Stimulated activated CD8-positive, alpha-beta memory T cell treated with anti-CD3 and anti-CD28 coated beads, Interleukin-15, amount 100 ng/mL, for 48 hours (primary cell): ENCODE results near the gene EPS8.
"Not testable (repeated sequence)": the region's sequence is repeated elsewhere in the genome, so short reads cannot be mapped to it uniquely, and the experiment has no call there.

Experiments
- DNase-seq, 2 donors: peaks; one replicate each; pipeline ENCODE4 v3.0.0-alpha.2; 2020; ENCODE audit warnings: low read depth in 2 of 2

The EPS8 gene

DNA sequence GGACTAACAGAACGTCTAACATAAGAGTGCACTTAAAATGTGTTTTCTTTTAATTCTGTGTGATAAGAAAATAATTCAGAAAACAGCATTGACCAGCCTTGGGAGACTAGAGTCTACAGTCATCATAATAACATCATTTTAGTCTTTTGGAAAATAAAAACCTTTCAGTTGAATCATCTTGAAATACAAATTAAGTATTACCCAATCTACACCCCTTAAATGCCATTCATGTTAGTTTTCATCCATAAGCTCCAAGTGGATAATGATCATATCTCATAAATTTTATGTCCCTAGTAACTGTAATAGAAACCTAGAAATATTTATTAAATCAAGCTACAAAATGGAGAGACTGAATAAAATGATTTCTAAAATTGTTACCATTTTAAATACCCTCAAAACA is 32.4 kb downstream of the EPS8 start:
- no peak for DNase-seq

DNA sequence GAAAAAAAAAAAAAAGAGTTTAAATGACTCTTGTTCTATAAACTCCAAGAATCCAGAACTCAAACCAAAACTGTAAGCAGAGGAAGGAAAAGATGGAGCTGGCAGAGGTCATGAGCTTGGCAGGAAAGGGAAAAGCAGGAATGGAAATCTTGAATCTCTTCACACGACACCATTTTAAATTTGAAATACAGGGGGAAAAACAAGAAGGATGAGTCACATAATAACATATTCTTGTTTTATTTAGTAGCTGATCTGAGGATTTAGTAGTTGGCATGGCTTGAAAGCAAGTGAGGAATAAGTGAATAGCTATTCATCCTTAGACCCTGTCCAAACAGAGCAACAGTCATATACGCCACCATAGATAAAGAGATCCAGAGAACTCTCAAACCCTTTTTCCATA is 35.0 kb downstream of the EPS8 start:
- no peak for DNase-seq

DNA sequence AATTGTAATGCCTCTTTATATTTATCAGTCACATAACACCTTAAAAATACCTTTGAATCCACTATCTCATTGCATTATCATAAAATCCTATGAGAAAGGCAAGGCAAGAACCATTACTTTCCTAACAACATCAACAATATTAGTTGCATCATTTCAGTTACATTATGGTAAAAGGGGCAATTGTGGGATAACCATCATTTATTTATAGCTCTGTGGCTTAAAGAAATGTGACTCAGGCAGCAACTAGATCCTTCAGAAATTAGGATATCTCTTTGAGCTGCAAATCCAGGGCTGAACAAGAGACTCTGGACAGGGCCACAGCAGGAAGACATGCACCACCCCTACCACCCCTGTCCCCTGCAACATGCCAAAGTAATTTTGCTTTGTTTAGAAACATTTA is 36.4 kb downstream of the EPS8 start:
- DNase-seq = no peak

DNA sequence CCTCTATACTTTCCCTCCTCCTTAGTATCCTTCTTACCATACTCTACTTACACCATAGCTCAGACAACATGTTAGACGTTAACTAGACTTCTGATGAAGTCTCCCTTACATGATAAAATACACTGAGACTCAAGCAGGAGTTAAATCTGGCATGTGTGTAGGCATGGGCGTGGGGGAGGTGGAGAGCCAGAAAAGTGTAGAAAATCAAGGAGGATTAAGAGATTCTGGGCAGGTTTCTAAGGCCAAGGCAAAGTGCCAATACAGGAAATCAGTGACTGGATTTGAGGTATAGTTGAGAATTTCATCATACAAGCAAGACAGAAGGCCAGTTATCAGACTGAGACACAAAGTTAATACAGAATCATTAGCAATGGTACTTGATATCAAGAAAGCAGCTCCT is 37.4 kb downstream of the EPS8 start:
- DNase-seq = no peak

DNA sequence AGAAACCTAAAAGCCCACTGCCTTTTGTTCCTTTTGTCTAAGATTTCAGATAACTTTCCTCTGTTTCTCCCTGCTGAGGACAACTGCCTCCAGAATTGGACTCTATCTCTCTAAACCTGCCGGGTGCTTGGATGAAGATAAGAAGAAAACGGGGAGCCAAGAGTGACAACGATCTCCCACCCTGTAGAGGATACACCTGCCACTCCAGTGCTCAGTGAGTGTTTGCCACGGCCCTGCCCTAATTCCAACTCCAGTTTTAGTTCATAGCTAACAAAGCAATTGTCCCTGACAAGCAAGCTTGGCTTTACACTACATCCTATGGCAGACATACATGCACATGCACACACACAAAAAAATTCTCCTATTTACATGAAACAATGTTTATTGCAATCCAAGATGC is 39.3 kb downstream of the EPS8 start:
- DNase-seq = no peak

DNA sequence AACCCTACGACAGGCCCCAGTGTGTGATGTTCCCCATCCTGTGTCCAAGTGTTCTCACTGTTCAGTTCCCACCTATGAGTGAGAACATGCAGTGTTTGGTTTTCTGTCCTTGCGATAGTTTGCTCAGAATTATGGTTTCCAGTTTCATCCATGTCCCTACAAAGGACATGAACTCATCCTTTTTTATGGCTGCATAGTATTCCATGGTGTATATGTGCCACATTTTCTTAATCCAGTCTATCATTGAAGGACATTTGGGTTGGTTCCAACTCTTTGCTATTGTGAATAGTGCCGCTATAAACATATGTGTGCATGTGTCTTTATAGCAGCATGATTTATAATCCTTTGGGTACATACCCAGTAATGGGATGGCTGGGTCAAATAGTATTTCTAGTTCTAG is 47.3 kb downstream of the EPS8 start:
- not testable (repeated sequence) for DNase-seq

DNA sequence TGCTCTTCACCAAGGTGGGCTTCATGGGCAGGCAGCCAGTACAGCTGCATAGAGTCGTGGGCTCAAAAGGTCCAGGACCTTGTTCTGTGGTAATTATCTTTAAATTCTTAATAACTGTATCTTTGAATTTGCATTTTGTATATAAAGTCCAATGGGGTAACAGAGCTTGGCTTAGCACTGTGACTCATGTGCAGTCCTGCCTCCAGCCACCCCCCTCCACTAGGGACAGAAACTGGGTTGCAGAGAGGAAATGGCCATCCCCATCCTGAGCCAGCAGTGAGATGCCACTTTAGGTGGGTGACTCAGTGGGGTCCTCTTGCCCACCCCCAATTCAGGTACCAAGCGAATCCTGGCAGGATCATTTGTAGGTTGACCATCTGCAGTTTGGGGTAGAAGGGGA is 48.1 kb downstream of the EPS8 start:
- DNase-seq = no peak

DNA sequence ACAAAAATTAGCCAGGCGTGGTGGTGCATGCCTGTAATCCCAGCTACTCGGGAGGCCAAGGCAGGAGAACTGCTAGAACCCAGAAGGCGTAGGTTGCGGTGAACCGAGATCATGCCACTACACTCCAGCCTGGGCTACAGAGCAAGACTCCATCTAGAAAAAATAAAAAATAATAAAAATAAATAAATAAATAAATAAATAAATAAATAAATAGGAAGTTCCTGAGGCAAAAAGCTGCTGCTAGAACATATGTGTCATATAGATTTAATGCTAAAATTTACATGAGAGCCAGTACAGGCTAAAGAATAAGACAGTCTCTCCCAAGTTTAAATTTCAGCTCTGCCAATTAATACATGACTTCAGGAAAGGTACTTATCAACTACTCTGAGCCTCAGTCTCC is 48.8 kb downstream of the EPS8 start:
- not testable (repeated sequence) for DNase-seq

DNA sequence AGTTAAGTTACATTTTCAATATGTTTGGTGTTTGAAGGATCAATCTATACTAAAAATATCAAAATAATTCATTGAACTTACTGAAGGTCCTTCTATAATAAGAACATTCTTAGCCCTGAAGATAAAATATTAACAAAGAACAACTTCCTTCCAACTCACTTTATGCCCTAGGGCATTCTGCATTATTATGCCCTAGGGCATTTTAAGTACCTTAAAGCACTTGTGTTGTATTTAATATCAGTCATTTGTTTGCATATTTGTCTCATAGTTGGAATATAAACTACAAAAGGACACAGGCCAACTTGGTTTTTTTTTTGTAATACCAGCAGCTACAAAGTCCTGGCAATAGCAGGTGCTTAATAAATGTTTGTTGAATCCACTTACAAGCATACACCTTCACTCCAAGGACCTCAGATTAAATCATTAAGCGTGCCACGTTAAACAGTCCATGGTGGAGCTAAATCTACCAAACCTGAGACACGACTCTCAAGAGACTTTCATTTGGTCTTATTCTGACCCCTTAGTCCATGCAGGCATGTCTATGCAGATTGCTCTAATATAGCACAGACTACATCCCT is 50.7 kb downstream of the EPS8 start:
- DNase-seq = no peak

DNA sequence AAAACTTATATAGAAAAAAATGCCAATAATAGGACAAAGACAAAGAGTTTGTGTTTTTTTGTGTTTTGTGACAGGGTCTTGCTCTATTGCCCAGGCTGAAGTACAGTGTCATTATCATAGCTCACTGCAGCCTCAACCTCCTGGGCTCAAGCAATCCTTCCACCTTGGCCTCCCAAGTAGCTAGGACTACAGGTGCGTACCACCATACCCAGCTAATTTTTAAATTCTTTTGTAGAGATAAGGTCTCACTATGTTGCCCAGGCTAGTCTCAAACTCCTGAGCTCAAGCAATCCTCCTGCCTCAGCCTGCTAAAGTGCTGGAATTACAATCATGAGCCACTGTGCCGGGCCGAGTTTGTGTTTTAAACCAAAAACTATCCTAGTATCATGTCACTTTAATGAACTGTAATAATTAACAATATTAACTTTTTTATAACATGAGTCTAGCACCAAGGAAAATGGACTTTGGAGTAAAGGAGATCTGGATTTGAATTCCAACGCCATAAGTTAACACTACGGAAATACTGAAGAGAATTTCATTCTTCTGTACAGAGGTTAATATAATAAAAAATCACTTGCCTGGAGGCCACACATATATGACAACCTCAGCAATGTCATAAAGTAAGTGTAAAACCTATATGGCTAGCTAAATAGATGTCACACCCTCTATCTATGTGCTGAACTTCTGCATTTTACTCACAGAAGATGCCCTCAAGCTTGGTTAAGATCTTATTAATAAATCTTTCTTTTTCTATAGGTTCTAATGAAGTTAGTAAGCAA is 53.2 kb downstream of the EPS8 start:
- no peak for DNase-seq

DNA sequence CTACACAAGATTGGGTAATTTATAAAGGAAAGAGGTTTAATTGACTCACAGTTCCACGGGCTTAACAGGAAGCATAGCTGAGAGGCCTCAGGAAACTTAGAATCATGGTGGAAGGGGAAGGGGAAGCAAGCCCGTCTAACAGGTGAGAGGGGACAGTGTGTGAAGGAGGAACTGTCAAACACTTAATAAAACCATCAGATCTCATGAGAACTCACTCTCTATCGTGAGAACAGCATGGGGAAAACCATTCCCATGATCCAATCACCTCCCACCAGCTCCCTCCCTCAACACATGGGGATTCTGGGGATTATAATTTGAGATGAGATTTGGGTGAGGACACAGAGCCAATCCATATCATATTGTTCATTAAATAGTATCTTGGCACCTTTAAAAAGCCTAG is 56.1 kb downstream of the EPS8 start:
- DNase-seq = no peak

DNA sequence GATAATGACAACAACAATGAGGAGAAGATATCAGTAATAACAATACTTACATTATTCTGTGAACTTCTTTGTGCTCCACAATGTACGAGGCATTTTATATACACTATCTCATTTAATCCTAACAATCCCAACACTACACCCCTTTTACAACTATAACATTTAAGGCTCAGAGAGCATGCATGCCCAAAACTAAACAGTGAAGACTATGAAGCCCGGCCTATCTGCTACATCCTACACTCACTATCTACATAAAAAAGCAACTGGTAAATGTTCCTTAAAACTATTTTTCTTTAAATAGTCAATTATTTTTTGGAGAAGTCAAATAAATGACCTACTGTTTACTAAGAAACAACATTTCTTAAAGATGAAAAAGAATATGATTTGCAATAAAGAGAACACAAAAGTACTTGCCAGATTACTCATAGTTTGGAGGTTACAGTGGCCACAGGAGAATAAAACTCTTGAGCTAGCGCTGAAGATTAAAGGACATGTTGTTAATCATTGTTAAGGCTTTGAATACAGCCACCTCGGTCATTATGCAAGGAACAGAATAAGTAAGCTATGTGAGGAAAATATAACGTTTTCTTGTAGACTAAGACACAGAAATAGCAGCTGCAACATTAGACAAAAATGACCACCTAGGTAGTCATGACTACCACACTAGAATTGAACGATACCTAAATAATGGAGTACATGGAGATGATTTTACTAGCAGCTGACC is 56.7 kb downstream of the EPS8 start:
- DNase-seq = no peak

DNA sequence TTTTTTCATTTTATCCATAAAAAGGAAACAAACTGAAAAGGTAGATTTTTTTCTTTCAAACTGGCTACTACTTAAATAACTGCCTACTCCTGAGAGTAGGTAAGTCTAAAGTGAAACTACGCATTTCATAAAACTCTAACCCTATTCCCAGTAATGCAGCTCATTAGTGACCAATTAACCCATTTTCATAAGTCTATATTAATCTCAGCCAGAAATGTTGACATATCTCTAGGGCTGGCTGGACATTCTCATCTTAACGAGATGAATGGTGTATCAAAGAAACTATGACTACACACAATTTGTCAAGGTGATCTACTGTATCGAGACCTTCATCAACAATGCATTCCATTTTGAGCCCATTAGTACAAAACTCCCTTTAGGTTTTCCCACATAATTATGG is 57.2 kb downstream of the EPS8 start:
- DNase-seq = no peak

DNA sequence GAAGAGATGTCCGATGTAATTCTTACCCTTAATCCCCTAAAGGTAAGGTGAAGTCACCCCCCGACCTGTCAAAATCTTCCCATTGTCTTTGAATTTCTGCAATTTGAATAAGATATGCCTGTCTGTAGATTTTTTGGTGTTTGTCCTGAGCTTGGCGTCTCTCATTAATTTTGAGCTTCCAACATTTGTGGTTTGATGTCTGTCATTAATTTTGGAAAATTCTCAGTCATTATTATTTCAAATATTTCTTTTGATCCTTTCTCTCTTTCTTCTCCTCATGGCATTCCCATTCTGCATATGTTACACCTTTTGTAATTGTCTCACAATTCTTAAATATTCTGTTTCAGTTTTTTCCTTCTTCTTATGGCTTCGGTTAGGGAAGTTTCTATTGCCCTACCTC is 60.1 kb downstream of the EPS8 start:
- no peak for DNase-seq

DNA sequence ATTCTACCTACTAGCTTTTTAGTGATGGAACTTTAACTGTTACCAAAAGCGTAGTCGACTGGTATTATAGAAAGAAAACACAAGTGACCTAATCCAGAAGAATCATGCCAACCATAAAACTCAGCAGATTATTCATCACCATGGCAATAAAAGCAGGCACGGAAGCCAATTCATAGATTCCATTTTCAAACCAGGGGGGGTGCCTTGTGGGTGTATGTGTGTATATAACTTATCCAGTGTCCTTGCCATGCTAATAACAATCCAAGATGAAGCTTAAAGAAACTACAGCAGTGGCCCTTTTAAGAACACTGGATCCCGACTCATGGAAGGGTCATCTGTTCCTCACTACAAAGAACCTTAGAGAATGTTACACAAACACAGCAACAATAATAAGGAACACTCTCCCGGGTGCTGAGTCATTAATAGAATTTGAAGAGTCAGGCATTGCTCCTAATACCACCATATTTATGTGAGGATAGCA is 61.0 kb downstream of the EPS8 start:
- DNase-seq = no peak

DNA sequence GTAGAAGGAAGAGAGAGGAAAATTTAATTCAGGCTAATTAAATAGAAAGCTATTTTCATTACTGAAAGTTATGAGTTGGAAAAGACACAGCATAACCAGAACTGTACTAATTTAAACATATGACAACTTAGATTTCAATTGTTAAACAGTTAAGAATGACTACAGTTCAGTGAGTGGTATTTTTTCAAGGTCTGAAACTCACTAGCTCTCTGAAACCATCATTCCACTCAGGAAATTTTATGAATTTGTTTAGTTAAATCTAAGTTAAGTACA is 62.4 kb downstream of the EPS8 start:
- no peak for DNase-seq

DNA sequence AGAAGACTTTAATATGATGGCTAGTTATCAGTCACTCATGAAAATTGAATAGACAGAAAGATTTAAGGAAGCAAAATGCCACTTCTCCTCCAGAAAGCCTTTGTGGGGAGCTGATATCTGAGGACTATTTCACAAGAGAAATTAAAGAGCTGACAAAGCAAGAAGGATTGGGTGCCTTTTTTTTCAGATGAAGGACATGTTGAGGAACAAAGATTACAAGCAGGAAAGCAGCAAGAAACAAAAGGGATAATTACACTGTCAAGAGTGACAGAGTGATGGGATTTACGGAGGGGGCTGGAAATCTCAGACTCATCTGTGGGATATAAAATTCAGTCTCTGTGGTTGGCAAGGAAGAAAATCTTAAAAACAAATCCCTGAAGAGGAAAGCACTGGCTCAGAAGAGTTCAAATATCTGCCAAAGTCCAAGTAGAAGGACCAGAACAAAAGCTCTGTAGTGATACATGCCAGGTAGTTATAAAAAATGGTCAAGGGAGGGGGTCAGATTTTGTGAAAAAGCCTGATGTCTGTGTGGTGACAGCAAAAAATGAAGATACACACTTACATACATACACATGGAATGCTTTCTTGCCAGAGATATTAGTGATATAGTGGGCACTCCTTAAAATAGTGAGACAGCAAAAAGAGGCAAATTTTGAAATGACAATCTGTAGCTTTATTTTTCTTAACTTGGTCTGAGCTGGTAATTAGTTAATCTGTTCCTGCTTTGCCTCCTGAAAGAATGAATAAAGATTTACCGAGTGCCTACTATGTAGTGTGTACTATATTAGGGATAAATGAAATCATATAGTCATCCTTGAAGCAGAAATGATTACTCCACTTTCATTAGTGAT is 62.9 kb downstream of the EPS8 start:
- no peak for DNase-seq

DNA sequence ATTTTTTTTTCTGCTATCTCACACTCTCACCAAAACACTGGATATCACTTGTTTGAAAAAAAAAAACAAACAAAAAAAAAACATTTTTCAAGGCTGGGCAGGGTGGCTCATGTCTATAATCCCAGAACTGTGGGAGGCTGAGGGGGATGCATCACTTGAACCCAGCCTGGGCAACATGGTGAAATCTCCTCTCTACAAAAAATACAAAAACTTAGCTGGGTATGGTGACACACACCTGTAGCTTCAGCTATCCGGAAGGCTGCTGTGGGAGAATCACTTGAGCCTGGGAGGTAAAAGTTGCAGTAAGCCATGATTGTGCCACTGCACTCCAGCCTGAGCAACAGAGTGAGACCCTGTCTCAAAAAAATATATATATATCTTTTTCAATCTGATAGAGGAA is 66.2 kb downstream of the EPS8 start:
- no peak for DNase-seq

DNA sequence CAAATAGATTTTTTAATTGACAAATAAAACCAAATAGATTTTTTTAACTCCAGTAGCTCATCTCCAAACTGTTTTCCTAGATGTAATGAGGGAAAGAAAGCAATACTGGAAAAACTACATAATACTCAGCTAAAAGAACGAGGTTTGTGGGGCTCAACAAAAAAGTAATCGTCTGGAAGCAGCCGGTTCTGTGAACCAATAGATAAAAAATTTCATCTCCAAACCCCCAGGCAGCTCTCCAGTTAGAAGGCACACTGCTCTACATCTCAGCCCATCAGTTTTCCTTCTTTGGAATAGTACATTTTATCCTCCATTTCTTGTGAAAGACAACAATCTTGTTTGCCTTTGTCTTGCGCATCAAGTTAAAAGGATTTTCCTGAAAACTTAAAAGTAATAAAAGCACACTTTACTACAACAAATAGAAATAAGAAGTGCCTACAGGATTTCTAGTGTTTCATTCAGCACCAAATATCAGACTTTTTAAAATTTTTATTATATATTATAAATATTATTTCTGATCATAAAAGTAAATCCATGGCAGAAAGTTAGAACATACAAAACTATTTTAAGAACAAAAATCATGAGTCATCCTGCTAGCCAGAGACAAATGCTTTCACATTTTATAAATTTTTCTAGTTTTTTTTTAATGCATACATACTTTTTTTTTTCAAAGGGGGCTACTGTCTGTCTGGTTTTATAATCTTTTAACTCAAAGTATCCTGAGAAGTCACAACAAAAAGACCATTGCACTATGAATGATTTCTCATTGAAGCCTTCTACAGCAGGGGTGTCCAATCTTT is 67.7 kb downstream of the EPS8 start:
- no peak for DNase-seq

DNA sequence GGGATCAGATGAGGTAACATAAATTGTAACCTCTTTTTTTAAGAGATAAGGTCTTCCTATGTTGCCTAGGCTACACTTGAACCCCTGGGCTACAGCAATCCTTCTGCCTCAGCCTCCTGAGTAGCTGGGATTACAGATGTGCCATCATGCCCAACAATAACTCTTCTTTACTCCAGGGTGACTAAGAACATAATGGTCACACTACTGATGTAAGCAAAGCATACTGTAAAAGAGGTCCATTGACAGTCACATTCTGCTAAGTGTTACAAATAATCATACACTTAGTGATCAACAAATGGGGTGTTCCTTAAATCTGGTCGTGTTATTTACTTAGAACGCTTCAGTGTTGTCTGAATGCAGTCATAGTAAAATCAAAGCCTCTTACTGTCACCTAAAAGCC is 68.9 kb downstream of the EPS8 start:
- no peak for DNase-seq

DNA sequence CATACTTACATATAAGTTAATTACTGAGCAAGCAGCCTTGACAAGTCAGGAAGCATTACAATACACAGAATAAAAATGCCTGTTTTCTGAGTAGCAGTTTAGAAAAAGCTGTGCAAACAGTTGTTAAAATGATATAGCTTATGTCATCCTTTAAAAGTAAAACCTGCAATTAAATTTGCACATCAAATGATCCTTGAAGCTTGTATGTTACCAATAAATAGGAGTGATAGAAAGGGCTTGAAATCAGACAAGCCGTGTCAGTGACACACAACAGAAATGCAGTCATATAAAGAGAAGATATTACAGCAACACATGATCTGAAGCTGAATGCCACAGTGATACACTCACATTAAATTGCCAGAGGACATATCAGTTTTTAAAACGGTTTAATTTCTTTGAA is 70.0 kb downstream of the EPS8 start:
- DNase-seq = no peak
